ENCODE results near the gene LUC7L2.

Gene LUC7L2

GRCh38 chr7:139471740-139472353 is 112.2 kb downstream of the LUC7L2 start:
- Histone ChIP-seq H3K36me3 (ENCODE audit: insufficient read depth, low read length) (no peaks in the 10 kb centered on the region), H4K20me1 (ENCODE audit: insufficient read depth, low read length) (no peaks in the 10 kb centered on the region), H3K9ac (ENCODE audit: low read depth, low read length) (no peak overlapping the region), H2AFZ (ENCODE audit: low read depth, low read length) (no peak overlapping the region), H3K27me3 (ENCODE audit: insufficient read depth, low read length, poor library complexity) (no peaks in the 10 kb centered on the region), H3K9me3 (ENCODE audit: insufficient read depth, low read length, severe bottlenecking) (no peaks in the 10 kb centered on the region), H3K4me1 (ENCODE audit: insufficient read depth, low read length) (no peaks in the 10 kb centered on the region), H3K4me2 (ENCODE audit: insufficient read depth, low read length) (no peak overlapping the region), H3K79me2 (ENCODE audit: insufficient read depth, low read length) (no peaks in the 10 kb centered on the region), H3K27ac (ENCODE audit: low read length) (no peak overlapping the region), H3K4me3 (ENCODE audit: low read depth in 1 of 2, low read length in 2 of 2) (no peak overlapping the region)
- TF ChIP-seq EZH2 (IDR thresholded peaks at IDR 0.05; ENCODE audit: borderline replicate concordance, low read depth, low read length, severe bottlenecking), result no peak
- TF ChIP-seq CTCF (IDR thresholded peaks at IDR 0.05; ENCODE audit: borderline replicate concordance, extremely low read depth, low read length, poor library complexity, severe bottlenecking), result no peak
- DNase-seq (no peak), ATAC-seq (ENCODE audit: insufficient read depth, low read depth) (no peak)

All from DND-41 (cell line).